Fibroblast of lung (primary cell): ENCODE results near the gene PREP.

ENCODE experiments used
- EZH2 ChIP-seq: IDR thresholded peaks from 2 replicates; pipeline ENCODE4 v1.5.1; 2012; ENCODE audit warnings: low read length, control low read depth, mild to moderate bottlenecking; ENCODE audit errors: missing control alignments
- TF ChIP-seq, protein P1 (sequence below), 2 donors: IDR thresholded peaks in 1 of 2; conservative IDR thresholded peaks in 1 of 2; 1 replicate in 1 of 2; 2 replicates in 1 of 2; pipeline ENCODE4 v1.5.1; 2011 to 2012; ENCODE audit warnings: low read length in 2 of 2, control low read depth in 1 of 2, inconsistent platforms in 1 of 2, low read depth in 1 of 2, mild to moderate bottlenecking in 1 of 2

- TF ChIP-seq EZH2 = no peak
- TF ChIP-seq, protein P1, sequence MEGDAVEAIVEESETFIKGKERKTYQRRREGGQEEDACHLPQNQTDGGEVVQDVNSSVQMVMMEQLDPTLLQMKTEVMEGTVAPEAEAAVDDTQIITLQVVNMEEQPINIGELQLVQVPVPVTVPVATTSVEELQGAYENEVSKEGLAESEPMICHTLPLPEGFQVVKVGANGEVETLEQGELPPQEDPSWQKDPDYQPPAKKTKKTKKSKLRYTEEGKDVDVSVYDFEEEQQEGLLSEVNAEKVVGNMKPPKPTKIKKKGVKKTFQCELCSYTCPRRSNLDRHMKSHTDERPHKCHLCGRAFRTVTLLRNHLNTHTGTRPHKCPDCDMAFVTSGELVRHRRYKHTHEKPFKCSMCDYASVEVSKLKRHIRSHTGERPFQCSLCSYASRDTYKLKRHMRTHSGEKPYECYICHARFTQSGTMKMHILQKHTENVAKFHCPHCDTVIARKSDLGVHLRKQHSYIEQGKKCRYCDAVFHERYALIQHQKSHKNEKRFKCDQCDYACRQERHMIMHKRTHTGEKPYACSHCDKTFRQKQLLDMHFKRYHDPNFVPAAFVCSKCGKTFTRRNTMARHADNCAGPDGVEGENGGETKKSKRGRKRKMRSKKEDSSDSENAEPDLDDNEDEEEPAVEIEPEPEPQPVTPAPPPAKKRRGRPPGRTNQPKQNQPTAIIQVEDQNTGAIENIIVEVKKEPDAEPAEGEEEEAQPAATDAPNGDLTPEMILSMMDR (conservative IDR thresholded peaks at IDR 0.05 in 1 of 2, IDR thresholded peaks at IDR 0.05 in 1 of 2; ENCODE audit: low read depth in 1 of 2, low read length in 2 of 2) = peak in 1 of 2 donors; percentile 3
These were observed 43.2 kb downstream of the PREP start for GRCh38 chr6:105359419-105360370.
